Measurements from ENCODE around the gene ZFAND3.

- TF ChIP-seq POLR2A (IDR thresholded peaks at IDR 0.05; ENCODE audit: low read length) = no peak
- TF ChIP-seq GATA1 (IDR thresholded peaks at IDR 0.05; ENCODE audit: low read depth, low read length) = no peak
Observed at GRCh38 chr6:38195113-38195635, 375.6 kb downstream of the ZFAND3 start.

Measured in erythroblast (primary cell).